Neural cell (in vitro differentiated cells): ENCODE measurements around the gene FRY.

ENCODE experiments used
- EP300 ChIP-seq: fragments of 450-650 bp; conservative IDR thresholded peaks from 2 replicates; pipeline ENCODE4 v1.6.1; 2014; ENCODE audit warnings: antibody characterized with exemption, mild to moderate bottlenecking, moderate library complexity; ENCODE audit not compliant: poor library complexity, severe bottlenecking
- EZH2 ChIP-seq: fragments of 200-600, 300-800 bp; shearing (Covaris generic), sonication (generic); IDR thresholded peaks from 2 replicates; pipeline ENCODE4 v1.6.1; 2014; ENCODE audit warnings: antibody characterized with exemption, low read length, borderline replicate concordance, mild to moderate bottlenecking; ENCODE audit not compliant: insufficient read depth, poor library complexity, severe bottlenecking
- POLR2AphosphoS5 ChIP-seq: IDR thresholded peaks from 2 replicates; pipeline ENCODE4 v1.6.1; 2012
- RAD21 ChIP-seq: fragments of 450-650 bp; conservative IDR thresholded peaks from 2 replicates; pipeline ENCODE4 v1.6.1; 2014; ENCODE audit warnings: antibody characterized with exemption, mild to moderate bottlenecking, moderate library complexity
- TF ChIP-seq, protein P1 (sequence below): IDR thresholded peaks from 2 replicates; pipeline ENCODE4 v1.6.1; 2012; ENCODE audit warnings: borderline replicate concordance
- TF ChIP-seq, protein P2 (sequence below): fragments of 450-650 bp; IDR thresholded peaks from 2 replicates; pipeline ENCODE4 v1.5.1; 2014; ENCODE audit warnings: antibody characterized with exemption, mild to moderate bottlenecking, moderate library complexity; ENCODE audit not compliant: poor library complexity, severe bottlenecking

DNA sequence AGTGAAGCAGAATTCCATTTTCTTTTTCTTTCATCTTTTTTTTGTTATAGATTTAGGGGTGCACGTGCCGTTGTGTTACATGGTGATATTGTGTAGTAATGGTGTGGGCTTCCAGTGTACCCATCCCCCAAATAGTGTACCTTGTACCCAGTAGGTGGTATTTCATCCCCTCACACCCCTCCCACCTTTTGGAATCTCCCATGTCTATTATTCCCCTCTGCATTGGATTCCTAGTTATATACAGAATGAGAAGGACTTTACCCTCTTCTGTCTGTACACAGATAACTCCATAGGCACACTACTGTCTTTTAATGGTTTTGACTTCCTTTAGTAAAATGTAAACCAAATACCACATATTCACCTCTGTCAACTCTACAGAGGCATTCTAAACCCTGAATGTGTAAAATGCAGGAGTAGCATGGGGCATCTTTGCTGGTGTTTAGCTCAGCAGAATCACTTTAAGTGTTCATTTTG lies 28.0 kb downstream of the FRY start:
- TF ChIP-seq EP300 = no peak
- TF ChIP-seq RAD21 = no peak
- no peak for TF ChIP-seq POLR2AphosphoS5
- TF ChIP-seq, protein P1, sequence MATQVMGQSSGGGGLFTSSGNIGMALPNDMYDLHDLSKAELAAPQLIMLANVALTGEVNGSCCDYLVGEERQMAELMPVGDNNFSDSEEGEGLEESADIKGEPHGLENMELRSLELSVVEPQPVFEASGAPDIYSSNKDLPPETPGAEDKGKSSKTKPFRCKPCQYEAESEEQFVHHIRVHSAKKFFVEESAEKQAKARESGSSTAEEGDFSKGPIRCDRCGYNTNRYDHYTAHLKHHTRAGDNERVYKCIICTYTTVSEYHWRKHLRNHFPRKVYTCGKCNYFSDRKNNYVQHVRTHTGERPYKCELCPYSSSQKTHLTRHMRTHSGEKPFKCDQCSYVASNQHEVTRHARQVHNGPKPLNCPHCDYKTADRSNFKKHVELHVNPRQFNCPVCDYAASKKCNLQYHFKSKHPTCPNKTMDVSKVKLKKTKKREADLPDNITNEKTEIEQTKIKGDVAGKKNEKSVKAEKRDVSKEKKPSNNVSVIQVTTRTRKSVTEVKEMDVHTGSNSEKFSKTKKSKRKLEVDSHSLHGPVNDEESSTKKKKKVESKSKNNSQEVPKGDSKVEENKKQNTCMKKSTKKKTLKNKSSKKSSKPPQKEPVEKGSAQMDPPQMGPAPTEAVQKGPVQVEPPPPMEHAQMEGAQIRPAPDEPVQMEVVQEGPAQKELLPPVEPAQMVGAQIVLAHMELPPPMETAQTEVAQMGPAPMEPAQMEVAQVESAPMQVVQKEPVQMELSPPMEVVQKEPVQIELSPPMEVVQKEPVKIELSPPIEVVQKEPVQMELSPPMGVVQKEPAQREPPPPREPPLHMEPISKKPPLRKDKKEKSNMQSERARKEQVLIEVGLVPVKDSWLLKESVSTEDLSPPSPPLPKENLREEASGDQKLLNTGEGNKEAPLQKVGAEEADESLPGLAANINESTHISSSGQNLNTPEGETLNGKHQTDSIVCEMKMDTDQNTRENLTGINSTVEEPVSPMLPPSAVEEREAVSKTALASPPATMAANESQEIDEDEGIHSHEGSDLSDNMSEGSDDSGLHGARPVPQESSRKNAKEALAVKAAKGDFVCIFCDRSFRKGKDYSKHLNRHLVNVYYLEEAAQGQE = no peak
- TF ChIP-seq, protein P2, sequence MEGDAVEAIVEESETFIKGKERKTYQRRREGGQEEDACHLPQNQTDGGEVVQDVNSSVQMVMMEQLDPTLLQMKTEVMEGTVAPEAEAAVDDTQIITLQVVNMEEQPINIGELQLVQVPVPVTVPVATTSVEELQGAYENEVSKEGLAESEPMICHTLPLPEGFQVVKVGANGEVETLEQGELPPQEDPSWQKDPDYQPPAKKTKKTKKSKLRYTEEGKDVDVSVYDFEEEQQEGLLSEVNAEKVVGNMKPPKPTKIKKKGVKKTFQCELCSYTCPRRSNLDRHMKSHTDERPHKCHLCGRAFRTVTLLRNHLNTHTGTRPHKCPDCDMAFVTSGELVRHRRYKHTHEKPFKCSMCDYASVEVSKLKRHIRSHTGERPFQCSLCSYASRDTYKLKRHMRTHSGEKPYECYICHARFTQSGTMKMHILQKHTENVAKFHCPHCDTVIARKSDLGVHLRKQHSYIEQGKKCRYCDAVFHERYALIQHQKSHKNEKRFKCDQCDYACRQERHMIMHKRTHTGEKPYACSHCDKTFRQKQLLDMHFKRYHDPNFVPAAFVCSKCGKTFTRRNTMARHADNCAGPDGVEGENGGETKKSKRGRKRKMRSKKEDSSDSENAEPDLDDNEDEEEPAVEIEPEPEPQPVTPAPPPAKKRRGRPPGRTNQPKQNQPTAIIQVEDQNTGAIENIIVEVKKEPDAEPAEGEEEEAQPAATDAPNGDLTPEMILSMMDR = no peak
- TF ChIP-seq EZH2 = no peak
